GM21367 (cell line): ENCODE results near the gene TXLNA.

Source experiments
- ATAC-seq: cut with Tn5 transposase; IDR thresholded peaks from one replicate; pipeline ENCODE4 v1.9.1; 2021; ENCODE audit not compliant: unreplicated experiment

TXLNA gene

GRCh38 chr1:32208469-32208868 lies 29.0 kb downstream of the TXLNA start:
- ATAC-seq: no peak

- ATAC-seq: no peak
Measured at GRCh38 chr1:32208891-32209328, 29.4 kb downstream of the TXLNA start, which contains the start of gene DCDC2B. TSS of gene DCDC2B (plus strand) at chr1:32209089. CDS start at chr1:32209094, 5 bp downstream.

GRCh38 chr1:32215629-32216480 lies 36.4 kb downstream of the TXLNA start:
- ATAC-seq: no peak

- no peak for ATAC-seq
Measured at GRCh38 chr1:32216566-32216965, 37.1 kb downstream of the TXLNA start.

- ATAC-seq: no peak
Measured at GRCh38 chr1:32219022-32219421, 39.5 kb downstream of the TXLNA start.

- no peak for ATAC-seq
Measured at GRCh38 chr1:32220746-32221580, 41.5 kb downstream of the TXLNA start.

GRCh38 chr1:32221581-32221979 lies 42.1 kb downstream of the TXLNA start:
- no peak for ATAC-seq

- peak; percentile 93 for ATAC-seq
Measured at GRCh38 chr1:32221980-32222755, 42.7 kb downstream of the TXLNA start, which contains the start of the genes EIF3I and TMEM234. TSS of gene EIF3I (plus strand) at chr1:32222407. CDS start at chr1:32222442, 35 bp downstream. TSS of gene TMEM234 (minus strand) at chr1:32222353. CDS start at chr1:32222322, 31 bp downstream.

GRCh38 chr1:32223683-32224082 lies 44.2 kb downstream of the TXLNA start:
- no peak for ATAC-seq

- ATAC-seq: no peak
Measured at GRCh38 chr1:32224285-32224684, 44.8 kb downstream of the TXLNA start.

GRCh38 chr1:32228771-32229170 lies 49.3 kb downstream of the TXLNA start:
- no peak for ATAC-seq

GRCh38 chr1:32231843-32232432 lies 52.5 kb downstream of the TXLNA start:
- no peak for ATAC-seq

GRCh38 chr1:32232558-32233304 lies 53.3 kb downstream of the TXLNA start:
- ATAC-seq: no peak

GRCh38 chr1:32234792-32235191 lies 55.3 kb downstream of the TXLNA start:
- no peak for ATAC-seq

- ATAC-seq: no peak
Measured at GRCh38 chr1:32239337-32239736, 59.9 kb downstream of the TXLNA start.

GRCh38 chr1:32239790-32240139 lies 60.3 kb downstream of the TXLNA start:
- ATAC-seq: no peak

GRCh38 chr1:32240140-32240951 lies 60.9 kb downstream of the TXLNA start:
- ATAC-seq: no peak

GRCh38 chr1:32241001-32241763 lies 61.7 kb downstream of the TXLNA start:
- no peak for ATAC-seq
